Kidney (tissue), 14 donors: Measurements from ENCODE around the gene MZB1. TPM values are rescaled to one million over a fixed set of nuclear protein-coding genes. Genes with fewer than 3 reads are reported as not detected.

Source experiments
- DNase-seq, 5 donors: peaks; one replicate each; pipeline ENCODE4 v3.0.0-alpha.2; 2013 to 2020
- FAIRE-seq: peaks from 2 replicates; lab custom pipeline; 2012; peaks lifted over from hg19 to GRCh38; lab: Jason Lieb, UNC
- H3K27ac ChIP-seq, 2 donors: one replicate each; pipeline ENCODE4 v1.7.0; 2013; ENCODE audit warnings: low read depth in 2 of 2, low read length in 2 of 2, inconsistent platforms in 1 of 2
- H3K27me3 ChIP-seq: one replicate; pipeline ENCODE4 v1.7.1; 2013; ENCODE audit warnings: low read length, inconsistent platforms; ENCODE audit not compliant: control insufficient read depth, insufficient read depth
- H3K36me3 ChIP-seq, 3 donors: one replicate each; pipeline versions ENCODE4 v1.7.0 to v1.7.1; 2013; ENCODE audit warnings: low read length in 3 of 3, control low read depth in 1 of 3, inconsistent platforms in 1 of 3; ENCODE audit not compliant: insufficient read depth in 3 of 3, control insufficient read depth in 2 of 3
- H3K4me1 ChIP-seq, 3 donors: one replicate each; pipeline versions ENCODE4 v1.7.0 to v1.7.1; 2013; ENCODE audit warnings: low read length in 3 of 3, inconsistent platforms in 1 of 3, low read depth in 1 of 3; ENCODE audit not compliant: control insufficient read depth in 2 of 3, insufficient read depth in 2 of 3
- H3K4me3 ChIP-seq, 3 donors: one replicate each; pipeline versions ENCODE4 v1.7.0 to v1.8.1; 2013; ENCODE audit warnings: low read length in 3 of 3, control low read depth in 1 of 3, inconsistent platforms in 1 of 3
- H3K9ac ChIP-seq, 3 donors: one replicate each; pipeline versions ENCODE4 v1.7.0 to v1.7.1; 2013; ENCODE audit warnings: low read length in 3 of 3, control low read depth in 1 of 3, inconsistent platforms in 1 of 3
- H3K9me3 ChIP-seq, 3 donors: one replicate each; pipeline versions ENCODE4 v1.7.0 to v1.7.1; 2013; ENCODE audit warnings: low read length in 3 of 3, control low read depth in 1 of 3, inconsistent platforms in 1 of 3; ENCODE audit not compliant: control insufficient read depth in 2 of 3, insufficient read depth in 1 of 3
- intact Hi-C: fragments of 100-400 bp; cut with DNase I; formaldehyde crosslinking; loops from one replicate; pipeline ENCODE4 v1.11.1; 2022
- polyA plus RNA-seq: library from polyadenylated mRNA; stranded (reverse); fragments of 350-450 nt; fragmentation: Illumina TruSeq; extraction: RNeasy Lipid Tissue Mini Kit (QIAGEN cat#74804); gene quantifications from one replicate; pipeline ENCODE4 v1.2.3, GENCODE V29; 2014; ENCODE audit warnings: low read depth, low replicate concordance; ENCODE audit not compliant: insufficient read depth
- total RNA-seq: library from RNA; stranded (reverse); fragmentation: NEBNext Ultra II Directional; extraction: Animal tissue kit (Norgen Biotek cat#: 25700); gene quantifications from one replicate; pipeline ENCODE4 v1.2.1, GENCODE V29; 2021
- TF ChIP-seq, protein P1 (sequence below): IDR thresholded peaks from 3 replicates; pipeline ENCODE4 v1.5.1; 2012; ENCODE audit warnings: mild to moderate bottlenecking, moderate library complexity, borderline replicate concordance; ENCODE audit not compliant: insufficient read depth; ENCODE audit errors: extremely low read depth
- donor health status: control.
- donor health status: control.
- donor health status: control.
- donor health status: control.
- donor health status: control.
- donor health status: DM: yes; HTN: yes; CAD: no.
- donor health status: Normal renal cell carcinoma (clear cell type).

The MZB1 gene
- total and polyA plus RNA-seq, 2 donors from 2014 or later: 1.2 to 49.6 TPM

DNA sequence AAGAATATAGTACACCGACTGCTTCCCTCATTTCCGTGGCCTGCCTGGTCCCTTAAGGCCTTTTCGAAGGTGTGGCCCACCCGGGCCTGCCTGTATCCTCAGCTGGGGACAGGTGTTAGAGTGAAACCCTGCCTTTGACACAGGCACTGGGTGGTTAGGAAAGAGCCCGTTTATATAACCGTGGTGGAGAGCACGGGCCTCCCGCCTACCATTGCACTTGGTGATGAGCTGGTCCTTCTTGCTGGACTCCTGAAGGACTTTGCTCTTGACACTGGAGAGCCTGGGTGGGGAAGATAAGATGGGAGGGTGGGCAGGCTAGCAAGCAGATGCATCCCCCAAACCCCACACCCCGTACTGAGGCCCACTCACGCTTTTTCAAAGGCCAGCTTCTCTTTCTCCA, 11.8 kb upstream of the MZB1 start:
- intact Hi-C loops: no loop called here
- H3K9ac ChIP-seq: no peak overlapping the region
- H3K4me3 ChIP-seq: no peak overlapping the region
- TF ChIP-seq, protein P1, sequence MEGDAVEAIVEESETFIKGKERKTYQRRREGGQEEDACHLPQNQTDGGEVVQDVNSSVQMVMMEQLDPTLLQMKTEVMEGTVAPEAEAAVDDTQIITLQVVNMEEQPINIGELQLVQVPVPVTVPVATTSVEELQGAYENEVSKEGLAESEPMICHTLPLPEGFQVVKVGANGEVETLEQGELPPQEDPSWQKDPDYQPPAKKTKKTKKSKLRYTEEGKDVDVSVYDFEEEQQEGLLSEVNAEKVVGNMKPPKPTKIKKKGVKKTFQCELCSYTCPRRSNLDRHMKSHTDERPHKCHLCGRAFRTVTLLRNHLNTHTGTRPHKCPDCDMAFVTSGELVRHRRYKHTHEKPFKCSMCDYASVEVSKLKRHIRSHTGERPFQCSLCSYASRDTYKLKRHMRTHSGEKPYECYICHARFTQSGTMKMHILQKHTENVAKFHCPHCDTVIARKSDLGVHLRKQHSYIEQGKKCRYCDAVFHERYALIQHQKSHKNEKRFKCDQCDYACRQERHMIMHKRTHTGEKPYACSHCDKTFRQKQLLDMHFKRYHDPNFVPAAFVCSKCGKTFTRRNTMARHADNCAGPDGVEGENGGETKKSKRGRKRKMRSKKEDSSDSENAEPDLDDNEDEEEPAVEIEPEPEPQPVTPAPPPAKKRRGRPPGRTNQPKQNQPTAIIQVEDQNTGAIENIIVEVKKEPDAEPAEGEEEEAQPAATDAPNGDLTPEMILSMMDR: no peak
- H3K9me3 ChIP-seq: no peaks in the 10 kb centered on the region
- FAIRE-seq (no peak), DNase-seq (peak in 1 of 5 donors; percentile 48)
- no peaks in the 10 kb centered on the region for H3K36me3 ChIP-seq
- peaks cover 3 to 16% (median 11%) of the 10 kb centered on the region in 3 donors for H3K4me1 ChIP-seq
- no peaks in the 10 kb centered on the region for H3K27me3 ChIP-seq
- no peak overlapping the region for H3K27ac ChIP-seq

DNA sequence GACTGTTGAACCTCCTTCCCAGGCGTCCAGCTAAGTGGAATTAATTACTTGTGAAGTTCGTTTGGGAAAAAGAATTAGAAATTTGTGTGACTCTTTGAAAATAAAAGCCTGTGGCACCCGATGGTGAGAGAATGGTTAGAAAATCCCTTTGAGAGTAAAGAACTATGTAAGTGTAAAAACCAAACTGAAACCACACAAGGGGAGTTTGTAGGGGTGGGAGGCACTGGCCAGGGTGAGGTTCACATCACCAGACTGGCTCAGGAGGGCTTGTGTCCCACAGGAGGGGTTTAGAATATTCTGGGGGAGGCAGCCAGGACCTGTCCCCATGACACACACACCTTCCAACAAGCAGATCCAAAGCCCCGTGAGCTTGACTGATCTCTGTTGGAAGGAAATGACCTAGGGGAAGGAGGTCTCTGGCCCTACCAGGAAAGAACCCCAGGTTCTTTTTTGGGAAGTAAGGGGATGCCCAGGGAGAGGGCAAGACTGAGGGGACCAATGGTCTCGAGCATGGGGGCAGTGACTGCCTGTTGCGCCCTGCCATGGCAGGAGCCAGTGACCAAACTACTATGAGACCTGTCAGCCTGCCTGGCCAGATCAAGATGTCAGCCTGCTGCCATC, 9.9 kb upstream of the MZB1 start:
- Histone ChIP-seq H3K9ac (no peak overlapping the region), H3K4me3 (no peak overlapping the region), H3K4me1 (peaks cover 3 to 15% (median 14%) of the 10 kb centered on the region in 3 donors), H3K36me3 (no peaks in the 10 kb centered on the region), H3K27ac (no peak overlapping the region), H3K27me3 (peaks cover 4% of the 10 kb centered on the region), H3K9me3 (no peaks in the 10 kb centered on the region)
- intact Hi-C loops: no loop called here
- FAIRE-seq (no peak), DNase-seq (peak in 1 of 5 donors; percentile 49)
- TF ChIP-seq, protein P1: no peak

DNA sequence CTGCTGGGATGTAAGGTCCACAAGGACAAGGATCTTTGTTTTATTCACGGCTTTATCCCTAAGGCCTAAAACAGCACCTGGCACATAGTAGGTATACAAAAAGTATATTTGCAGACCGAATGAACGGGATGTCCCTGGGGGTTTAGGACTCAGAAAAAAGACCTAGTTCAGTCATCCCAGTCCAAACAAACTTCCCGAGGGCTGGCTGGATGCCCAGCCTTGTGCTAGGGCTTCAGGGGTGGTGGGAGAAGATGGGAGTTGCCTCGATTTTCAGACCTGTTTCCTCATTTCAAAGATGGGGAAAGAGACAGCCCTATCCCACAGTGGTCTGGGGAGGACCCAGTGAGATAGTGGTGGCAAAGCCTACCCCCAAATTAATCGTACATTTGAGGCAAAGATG, 8.2 kb upstream of the MZB1 start:
- no peaks in the 10 kb centered on the region for H3K36me3 ChIP-seq
- intact Hi-C loops: no loop called here
- H3K4me1 ChIP-seq: peaks cover 0 to 14% (median 5%) of the 10 kb centered on the region in 3 donors
- no peaks in the 10 kb centered on the region for H3K9me3 ChIP-seq
- no peak overlapping the region for H3K4me3 ChIP-seq
- no peak for FAIRE-seq
- peaks cover 8% of the 10 kb centered on the region for H3K27me3 ChIP-seq
- H3K27ac ChIP-seq: no peak overlapping the region
- DNase-seq: peak in 1 of 5 donors; percentile 45
- no peak overlapping the region for H3K9ac ChIP-seq
- TF ChIP-seq, protein P1: no peak
